NCI-H748 (cell line): ENCODE measurements around the gene PAXX.

Experiments
- DNase-seq: peaks from one replicate; lab custom pipeline; 2025; ENCODE audit not compliant: unreplicated experiment; lab: John Stamatoyannopoulos, UW

Gene PAXX

DNA sequence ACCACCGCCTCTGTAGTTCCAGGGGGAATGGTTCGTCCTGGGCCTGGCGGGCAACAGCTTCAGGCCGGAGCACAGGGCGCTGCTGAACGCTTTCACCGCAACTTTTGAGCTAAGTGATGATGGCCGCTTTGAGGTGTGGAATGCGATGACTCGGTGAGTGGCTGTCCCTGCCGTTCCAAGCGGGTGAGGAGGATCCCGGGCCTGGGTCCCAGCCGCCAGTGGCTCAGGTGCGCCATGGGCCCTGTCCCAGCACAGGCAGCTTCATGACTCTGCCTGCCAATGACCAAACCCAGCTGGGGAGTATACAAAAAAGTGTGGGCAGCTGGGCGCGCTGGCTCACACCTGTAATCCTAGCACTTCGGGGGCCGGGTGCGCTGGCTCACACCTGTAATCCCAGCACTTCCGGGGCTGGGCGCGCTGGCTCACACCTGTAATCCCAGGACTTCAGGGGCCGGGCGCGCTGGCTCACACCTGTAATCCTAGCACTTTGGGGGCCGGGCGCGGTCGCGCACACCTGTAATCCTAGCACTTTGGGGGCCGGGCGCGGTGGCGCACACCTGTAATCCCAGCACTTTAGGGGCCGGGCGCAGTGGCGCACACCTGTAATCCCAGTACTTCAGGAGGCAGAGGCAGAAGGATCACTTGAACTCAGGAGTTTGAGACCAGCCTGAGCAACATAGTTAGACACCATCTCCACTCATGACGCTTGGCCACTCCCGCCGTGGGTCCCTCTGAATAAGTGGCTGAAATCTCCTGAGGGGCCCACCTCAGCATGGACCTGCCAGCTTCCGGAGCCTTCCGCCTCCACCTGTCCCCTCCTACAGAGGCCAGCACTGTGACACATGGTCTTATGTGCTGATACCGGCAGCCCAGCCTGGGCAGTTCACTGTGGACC is 39.1 kb upstream of the PAXX start:
- DNase-seq, result no peak

DNA sequence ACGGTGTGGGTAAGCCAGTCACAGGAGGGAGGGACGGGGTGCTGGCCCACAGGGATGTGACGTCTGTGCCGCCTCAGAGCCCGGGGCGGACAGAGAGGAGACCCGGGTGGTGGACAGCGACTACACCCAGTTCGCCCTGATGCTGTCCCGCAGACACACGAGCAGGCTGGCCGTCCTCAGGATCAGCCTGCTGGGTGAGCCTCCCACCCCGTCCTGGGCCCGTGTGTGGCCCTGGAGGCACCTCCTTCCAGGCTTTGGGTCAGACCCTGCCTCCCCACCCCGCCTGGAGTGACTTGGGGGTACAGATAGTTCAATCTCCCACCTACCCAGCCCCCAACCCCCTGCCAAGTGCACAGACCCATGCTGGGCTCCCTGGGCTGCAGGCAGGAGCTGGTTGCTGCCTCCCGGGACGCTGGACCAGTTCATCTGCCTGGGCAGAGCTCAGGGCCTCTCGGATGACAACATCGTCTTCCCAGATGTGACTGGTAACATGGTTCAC is 38.4 kb upstream of the PAXX start:
- no peak for DNase-seq

- DNase-seq, result no peak
Measured at GRCh38 chr9:136954270-136955083, 37.7 kb upstream of the PAXX start.

DNA sequence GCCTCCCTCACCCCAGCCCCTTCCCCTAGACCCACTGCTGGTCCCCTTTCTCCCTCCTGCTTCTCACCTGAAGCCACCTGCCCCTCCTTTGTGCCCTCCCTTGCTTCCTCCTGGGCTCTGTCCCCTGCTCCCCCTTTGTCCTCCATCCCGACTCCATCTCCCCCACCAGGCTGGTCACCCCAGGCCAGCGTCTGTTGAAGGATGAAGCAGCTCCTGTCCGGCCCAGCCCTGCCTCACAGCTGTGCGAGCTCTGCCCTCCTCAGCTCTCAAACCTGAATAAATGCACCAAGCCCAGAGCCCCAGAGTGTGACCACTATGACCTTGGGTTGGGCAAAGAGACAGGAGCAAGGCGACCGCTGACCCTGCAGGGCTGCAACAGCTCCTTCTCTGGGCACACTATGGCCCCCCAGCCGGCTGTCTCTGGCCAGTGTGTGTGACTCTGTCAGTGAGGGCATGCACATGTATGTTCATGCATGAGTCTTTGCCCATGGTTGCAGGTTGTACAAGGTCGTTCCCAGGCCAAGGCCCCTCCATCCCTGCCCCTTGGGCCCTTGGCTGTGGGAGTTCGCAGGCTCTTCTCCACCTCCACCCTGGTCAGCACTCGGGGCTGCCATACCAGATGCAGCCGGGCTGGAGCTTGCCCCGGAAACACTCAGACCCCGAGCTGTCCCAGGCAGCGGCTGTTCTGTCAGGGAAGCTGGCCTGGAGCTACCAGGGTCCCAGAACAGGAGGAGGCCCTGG is 36.9 kb upstream of the PAXX start:
- DNase-seq, result no peak

DNA sequence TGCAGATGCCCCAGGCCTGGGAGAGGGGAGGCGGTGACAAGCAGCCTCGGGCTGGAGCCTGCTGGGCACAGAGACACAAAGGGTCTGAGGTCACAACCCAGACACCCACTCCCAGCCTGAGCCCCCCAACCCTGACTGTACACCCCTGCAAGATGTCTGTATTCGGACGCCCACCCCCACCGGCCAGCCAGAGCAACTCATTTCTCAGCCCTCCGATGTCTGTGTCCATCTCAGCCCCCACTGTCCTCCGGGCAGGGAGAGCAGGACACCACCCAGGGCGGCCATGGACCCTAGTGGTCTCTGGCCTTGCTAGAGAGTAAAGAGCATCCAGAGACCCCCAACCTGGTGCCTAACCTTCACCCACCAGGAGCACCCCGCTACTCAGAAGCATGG is 36.3 kb upstream of the PAXX start:
- DNase-seq, result no peak

GRCh38 chr9:136956604-136957003 is 35.6 kb upstream of the PAXX start:
- no peak for DNase-seq

GRCh38 chr9:136957461-136957860 is 34.8 kb upstream of the PAXX start:
- DNase-seq, result no peak

DNA sequence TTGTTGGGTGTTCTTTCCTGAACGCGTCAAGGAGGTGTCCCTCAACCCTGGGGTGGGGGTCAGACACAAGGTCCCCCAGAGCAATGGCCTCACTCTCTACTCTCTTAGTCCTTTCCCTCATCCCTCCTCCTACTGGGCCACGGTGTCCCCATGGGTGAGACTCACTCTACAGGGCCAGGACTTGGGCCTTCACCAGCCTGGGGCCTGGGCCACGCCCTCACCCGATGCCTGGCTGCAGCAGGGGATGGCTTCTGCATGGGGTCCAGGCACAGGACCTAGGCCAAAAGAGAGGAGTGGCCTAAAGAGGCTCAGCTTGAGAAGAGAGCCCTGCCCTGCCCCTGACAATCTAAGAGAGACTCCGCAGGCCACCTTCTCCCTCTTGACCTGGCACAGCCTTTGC is 34.3 kb upstream of the PAXX start:
- no peak for DNase-seq

GRCh38 chr9:136958473-136958872 is 33.7 kb upstream of the PAXX start:
- DNase-seq, result no peak

- no peak for DNase-seq
Measured at GRCh38 chr9:136958898-136959850, 33.0 kb upstream of the PAXX start.

DNA sequence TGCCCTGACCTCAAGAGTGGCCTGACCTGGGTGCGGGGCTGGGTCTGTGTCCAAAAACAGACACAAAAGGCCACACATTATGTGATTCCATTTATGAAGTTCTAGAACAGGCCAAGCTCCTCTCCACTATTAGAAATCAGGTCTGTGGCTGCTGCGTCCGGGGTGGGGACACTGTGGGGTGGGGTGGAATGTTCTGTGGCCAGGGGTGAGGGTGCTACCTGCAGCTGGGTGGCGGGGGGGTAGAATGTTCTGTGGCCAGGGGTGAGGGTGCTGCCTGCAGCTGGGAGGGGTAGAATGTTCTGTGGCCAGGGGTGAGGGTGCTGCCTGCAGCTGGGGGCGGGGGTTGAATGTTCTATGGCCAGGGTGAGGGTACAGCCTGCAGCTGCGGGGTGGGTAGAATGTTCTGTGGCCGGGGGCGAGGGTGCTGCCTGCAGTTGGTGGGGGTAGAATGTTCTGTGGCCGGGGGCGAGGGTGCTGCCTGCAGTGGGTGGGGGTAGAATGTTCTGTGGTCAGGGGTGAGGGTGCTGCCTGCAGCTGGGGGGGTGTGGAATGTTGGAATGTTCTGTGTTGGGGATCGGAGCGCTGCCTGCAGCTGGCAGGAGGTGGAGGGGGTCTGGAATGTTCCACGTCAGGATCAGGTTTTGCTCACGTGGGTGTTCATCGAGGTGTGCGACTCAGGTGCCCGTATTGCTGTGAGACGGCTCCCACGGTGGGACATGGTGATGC is 31.8 kb upstream of the PAXX start:
- DNase-seq, result no peak

DNA sequence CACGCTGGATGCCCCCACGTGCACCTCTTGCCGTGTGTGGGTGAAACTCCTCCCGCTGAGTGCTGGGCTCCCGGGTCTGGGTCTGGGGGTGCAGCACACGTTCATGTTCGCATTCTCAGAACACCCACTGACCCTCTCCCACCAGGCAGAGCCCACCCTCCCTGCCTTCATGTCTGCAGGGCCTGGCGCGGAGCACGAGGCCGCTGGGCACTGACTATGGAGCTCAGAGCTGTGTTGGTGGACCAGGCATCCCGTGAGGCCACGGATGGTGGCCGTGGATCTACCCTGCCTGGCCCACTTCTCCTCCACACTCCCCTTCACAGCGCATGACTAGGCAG is 31.3 kb upstream of the PAXX start:
- DNase-seq, result no peak

GRCh38 chr9:136961279-136962065 is 30.8 kb upstream of the PAXX start:
- no peak for DNase-seq

DNA sequence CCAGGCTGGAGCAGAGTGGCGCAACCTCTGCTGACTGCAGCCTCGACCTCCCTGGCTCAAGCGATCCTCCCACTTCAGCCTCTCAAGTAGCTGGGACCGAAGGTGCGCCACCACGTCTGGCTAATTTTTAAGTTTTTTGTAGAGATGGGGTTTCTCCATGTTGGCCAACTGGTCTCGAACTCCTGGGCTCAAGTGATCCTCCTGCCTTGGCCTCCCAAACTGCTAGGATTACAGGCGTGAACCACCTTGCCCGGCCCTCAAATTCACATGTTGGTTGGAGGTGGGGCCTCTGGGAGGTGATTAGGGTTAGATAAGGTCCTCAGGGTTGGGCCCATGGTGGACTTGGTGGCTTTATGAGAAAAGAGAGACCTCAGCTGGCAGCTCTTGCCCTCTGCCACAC is 30.1 kb upstream of the PAXX start:
- DNase-seq, result no peak

DNA sequence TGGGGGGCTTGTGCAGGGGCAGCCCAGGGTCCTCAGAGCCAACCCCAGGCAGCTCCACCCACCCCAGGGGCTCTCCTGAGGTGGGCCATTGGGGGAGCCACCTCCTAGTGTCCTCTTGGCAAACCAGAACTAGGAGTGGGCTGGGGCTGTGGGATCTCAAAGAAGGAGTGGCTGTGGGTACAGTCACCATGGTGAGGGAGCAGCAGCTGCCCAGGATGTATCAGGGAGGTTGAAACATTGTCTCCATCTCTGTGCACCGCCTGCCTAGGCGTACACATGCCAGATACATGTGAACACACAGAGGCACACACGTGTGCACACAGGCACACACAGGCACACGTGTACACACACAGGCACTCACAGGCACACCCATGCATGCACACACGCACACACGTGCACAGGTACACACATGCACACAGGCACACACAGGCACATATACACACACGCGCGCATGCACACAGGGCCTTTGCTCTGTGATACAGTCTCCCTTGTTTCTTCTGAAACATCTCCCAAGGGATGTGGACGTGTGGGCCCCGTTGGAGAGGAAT is 29.4 kb upstream of the PAXX start:
- no peak for DNase-seq

DNA sequence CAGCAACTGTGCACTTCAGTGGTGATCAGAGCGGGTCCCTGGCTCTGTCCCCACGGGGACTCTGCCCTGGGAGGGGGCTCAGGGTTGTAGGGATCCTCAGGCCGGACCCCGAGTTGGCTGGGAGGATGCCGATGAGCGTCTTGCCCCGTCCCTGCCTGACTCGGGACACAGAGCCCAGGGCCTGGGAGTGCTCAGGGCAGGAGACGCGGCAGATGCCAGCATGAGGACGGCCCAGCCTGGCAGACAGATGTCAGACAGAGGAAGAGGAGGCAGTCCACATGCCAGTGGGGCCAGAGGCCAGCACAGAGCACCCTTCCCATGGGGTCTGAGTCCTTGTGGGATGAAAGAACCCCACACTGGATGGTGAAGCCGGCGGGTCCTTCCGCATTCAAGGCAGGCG is 28.9 kb upstream of the PAXX start:
- DNase-seq, result no peak

GRCh38 chr9:136963751-136964150 is 28.5 kb upstream of the PAXX start:
- no peak for DNase-seq

DNA sequence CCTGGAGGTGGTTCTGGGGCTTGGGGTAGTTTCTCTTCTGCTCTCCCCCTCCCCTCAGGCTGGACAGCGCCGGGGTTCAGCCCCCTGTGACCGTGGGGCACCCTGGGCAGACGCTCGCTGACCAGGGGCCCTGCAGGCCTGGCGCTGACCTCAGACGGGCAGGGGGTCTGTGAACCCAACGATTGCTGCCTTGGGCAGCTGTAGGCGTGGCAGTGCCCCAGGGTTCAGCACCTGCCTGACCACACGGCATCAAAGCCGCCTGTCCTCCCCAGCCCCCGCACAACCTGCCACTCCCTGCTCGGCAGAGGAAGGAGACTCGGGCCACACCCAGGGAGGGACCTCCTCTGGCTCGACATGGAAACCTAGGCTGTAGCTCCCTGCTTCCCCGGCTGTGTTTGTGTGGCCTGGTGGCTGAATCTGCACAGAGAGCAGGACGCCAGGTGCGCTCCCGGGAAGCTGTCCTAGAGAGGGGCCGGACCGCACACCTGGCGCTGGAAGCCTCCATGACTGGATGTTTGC is 28.0 kb upstream of the PAXX start:
- peak; percentile 86 for DNase-seq
